GM19035 (cell line): ENCODE results near the gene SLC66A3.

Source experiments
- ATAC-seq: cut with Tn5 transposase; IDR thresholded peaks from one replicate; pipeline ENCODE4 v1.9.1; 2021; ENCODE audit not compliant: unreplicated experiment

The SLC66A3 gene

GRCh38 chr2:11133936-11134320 is 21.3 kb upstream of the SLC66A3 start:
- no peak for ATAC-seq

GRCh38 chr2:11134349-11134748 is 20.9 kb upstream of the SLC66A3 start:
- no peak for ATAC-seq

- no peak for ATAC-seq
Measured at GRCh38 chr2:11140492-11140891, 14.8 kb upstream of the SLC66A3 start.

- no peak for ATAC-seq
Measured at GRCh38 chr2:11141319-11141718, 13.9 kb upstream of the SLC66A3 start.

- no peak for ATAC-seq
Measured at GRCh38 chr2:11142330-11142729, 12.9 kb upstream of the SLC66A3 start.

- no peak for ATAC-seq
Measured at GRCh38 chr2:11142987-11143386, 12.3 kb upstream of the SLC66A3 start.

GRCh38 chr2:11144077-11144737 is 11.1 kb upstream of the SLC66A3 start:
- ATAC-seq, result no peak

- ATAC-seq, result no peak
Measured at GRCh38 chr2:11144738-11145079, 10.6 kb upstream of the SLC66A3 start.

- ATAC-seq, result no peak
Measured at GRCh38 chr2:11145350-11145749, 9.9 kb upstream of the SLC66A3 start.

GRCh38 chr2:11146076-11146475 is 9.2 kb upstream of the SLC66A3 start:
- no peak for ATAC-seq

GRCh38 chr2:11147263-11147662 is 8.0 kb upstream of the SLC66A3 start:
- ATAC-seq, result no peak

- ATAC-seq, result no peak
Measured at GRCh38 chr2:11152591-11152990, 2.7 kb upstream of the SLC66A3 start.

- peak; percentile 12 for ATAC-seq
Measured at GRCh38 chr2:11154016-11154922, 998 bp upstream of the SLC66A3 start.

GRCh38 chr2:11154923-11155380 is 315 bp upstream of the SLC66A3 start:
- ATAC-seq, result peak; percentile 60

- no peak for ATAC-seq
Measured at GRCh38 chr2:11156396-11157075, 1.3 kb downstream of the SLC66A3 start.

GRCh38 chr2:11157296-11157695 is 2.0 kb downstream of the SLC66A3 start:
- no peak for ATAC-seq

GRCh38 chr2:11157731-11158130 is 2.5 kb downstream of the SLC66A3 start:
- no peak for ATAC-seq

- ATAC-seq, result no peak
Measured at GRCh38 chr2:11158916-11159573, 3.8 kb downstream of the SLC66A3 start.

- no peak for ATAC-seq
Measured at GRCh38 chr2:11159574-11160170, 4.4 kb downstream of the SLC66A3 start.

GRCh38 chr2:11160256-11160655 is 5.0 kb downstream of the SLC66A3 start:
- ATAC-seq, result no peak
